ENCODE measurements around the gene GPRC5C.
"Not testable (repeated sequence)": the region's sequence is repeated elsewhere in the genome, so short reads cannot be mapped to it uniquely, and the experiment has no call there.

GPRC5C gene

GRCh38 chr17:74404218-74404617, 27.7 kb upstream of the GPRC5C start:
- Histone ChIP-seq H3K4me3 (IDR thresholded peaks at IDR 0.05; ENCODE audit: insufficient read depth, low read depth, low read length) (no peak overlapping the region), H3K4me2 (no peak overlapping the region)

GRCh38 chr17:74404789-74405188, 27.1 kb upstream of the GPRC5C start:
- no peaks in the 10 kb centered on the region for H3K79me2 ChIP-seq (ENCODE audit: insufficient read depth, low read depth)
- no peak overlapping the region for H3K4me3 ChIP-seq (IDR thresholded peaks at IDR 0.05; ENCODE audit: insufficient read depth, low read depth, low read length)
- no peaks in the 10 kb centered on the region for H3K36me3 ChIP-seq (ENCODE audit: insufficient read depth)
- TF ChIP-seq CTCF (conservative IDR thresholded peaks at IDR 0.05; ENCODE audit: low read depth, low read length): no peak
- no peaks in the 10 kb centered on the region for H3K4me1 ChIP-seq (ENCODE audit: low read depth, poor library complexity, severe bottlenecking)
- H2AFZ ChIP-seq (ENCODE audit: low read depth): no peak overlapping the region
- H3K27me3 ChIP-seq (ENCODE audit: insufficient read depth, low read depth): peaks cover 72% of the 10 kb centered on the region
- no peak overlapping the region for H3K4me2 ChIP-seq
- H4K20me1 ChIP-seq (ENCODE audit: insufficient read depth): no peaks in the 10 kb centered on the region
- no peak overlapping the region for H3K9ac ChIP-seq
- no peak overlapping the region for H3K27ac ChIP-seq

More at GRCh38 chr17:74404218-74404617, 27.7 kb upstream of the GPRC5C start:
- H3K27me3 ChIP-seq (ENCODE audit: insufficient read depth, low read depth): peaks cover 74% of the 10 kb centered on the region
- no peak for TF ChIP-seq CTCF (conservative IDR thresholded peaks at IDR 0.05; ENCODE audit: low read depth, low read length)
- no peak overlapping the region for H2AFZ ChIP-seq (ENCODE audit: low read depth)
- H4K20me1 ChIP-seq (ENCODE audit: insufficient read depth): no peaks in the 10 kb centered on the region
- no peak overlapping the region for H3K9ac ChIP-seq
- no peak overlapping the region for H3K27ac ChIP-seq
- H3K79me2 ChIP-seq (ENCODE audit: insufficient read depth, low read depth): no peaks in the 10 kb centered on the region
- no peaks in the 10 kb centered on the region for H3K36me3 ChIP-seq (ENCODE audit: insufficient read depth)
- H3K4me1 ChIP-seq (ENCODE audit: low read depth, poor library complexity, severe bottlenecking): no peaks in the 10 kb centered on the region

- H3K36me3 ChIP-seq (ENCODE audit: insufficient read depth); H4K20me1 ChIP-seq (ENCODE audit: insufficient read depth); H3K4me3 ChIP-seq (IDR thresholded peaks at IDR 0.05; ENCODE audit: insufficient read depth, low read depth, low read length); H3K4me2 ChIP-seq; H2AFZ ChIP-seq (ENCODE audit: low read depth); H3K79me2 ChIP-seq (ENCODE audit: insufficient read depth, low read depth); H3K9ac ChIP-seq; H3K4me1 ChIP-seq (ENCODE audit: low read depth, poor library complexity, severe bottlenecking); H3K27ac ChIP-seq: not testable (repeated sequence)
- H3K27me3 ChIP-seq (ENCODE audit: insufficient read depth, low read depth): peaks cover 68% of the 10 kb centered on the region; the same call in 1 of the 2 replicates
Observed at GRCh38 chr17:74405311-74405710, 26.6 kb upstream of the GPRC5C start.

- H3K79me2 ChIP-seq (ENCODE audit: insufficient read depth, low read depth): no peaks in the 10 kb centered on the region
- H3K4me1 ChIP-seq (ENCODE audit: low read depth, poor library complexity, severe bottlenecking): no peaks in the 10 kb centered on the region
- no peaks in the 10 kb centered on the region for H3K36me3 ChIP-seq (ENCODE audit: insufficient read depth)
- H3K4me3 ChIP-seq (IDR thresholded peaks at IDR 0.05; ENCODE audit: insufficient read depth, low read depth, low read length): no peak overlapping the region
- peaks cover 68% of the 10 kb centered on the region; the same call in 1 of the 2 replicates for H3K27me3 ChIP-seq (ENCODE audit: insufficient read depth, low read depth)
- no peak for TF ChIP-seq CTCF (conservative IDR thresholded peaks at IDR 0.05; ENCODE audit: low read depth, low read length)
- H2AFZ ChIP-seq (ENCODE audit: low read depth): no peak overlapping the region
- H3K27ac ChIP-seq: no peak overlapping the region
- H4K20me1 ChIP-seq (ENCODE audit: insufficient read depth): no peaks in the 10 kb centered on the region
- H3K9ac ChIP-seq: no peak overlapping the region
- no peak overlapping the region for H3K4me2 ChIP-seq
Observed at GRCh38 chr17:74407384-74407783, 24.5 kb upstream of the GPRC5C start.

- Histone ChIP-seq H4K20me1 (ENCODE audit: insufficient read depth) (no peaks in the 10 kb centered on the region), H3K4me1 (ENCODE audit: low read depth, poor library complexity, severe bottlenecking) (no peaks in the 10 kb centered on the region), H3K4me2 (no peak overlapping the region), H3K79me2 (ENCODE audit: insufficient read depth, low read depth) (no peaks in the 10 kb centered on the region), H2AFZ (ENCODE audit: low read depth) (no peak overlapping the region), H3K27ac (no peak overlapping the region), H3K4me3 (IDR thresholded peaks at IDR 0.05; ENCODE audit: insufficient read depth, low read depth, low read length) (no peak overlapping the region), H3K9ac (no peak overlapping the region), H3K36me3 (ENCODE audit: insufficient read depth) (no peaks in the 10 kb centered on the region), H3K27me3 (ENCODE audit: insufficient read depth, low read depth) (peaks cover 69% of the 10 kb centered on the region; the same call in 1 of the 2 replicates)
- TF ChIP-seq CTCF (conservative IDR thresholded peaks at IDR 0.05; ENCODE audit: low read depth, low read length): no peak
Observed at GRCh38 chr17:74408262-74408661, 23.6 kb upstream of the GPRC5C start.

All from KMS-11 (cell line).